GM19395 (cell line): ENCODE measurements around the gene PPP4R3A.
"Not testable (repeated sequence)": the region's sequence is repeated elsewhere in the genome, so short reads cannot be mapped to it uniquely, and the experiment has no call there.

ENCODE experiments used
- ATAC-seq: cut with Tn5 transposase; IDR thresholded peaks from one replicate; pipeline ENCODE4 v1.9.1; 2021; ENCODE audit warnings: mild to moderate bottlenecking, moderate library complexity; ENCODE audit not compliant: unreplicated experiment

The PPP4R3A gene

GRCh38 chr14:91444335-91445020 lies 65.6 kb downstream of the PPP4R3A start:
- peak; percentile 50 for ATAC-seq

- no peak for ATAC-seq
Measured at GRCh38 chr14:91439345-91439744, 70.8 kb downstream of the PPP4R3A start.

- ATAC-seq, result no peak
Measured at GRCh38 chr14:91438845-91439244, 71.3 kb downstream of the PPP4R3A start.

- not testable (repeated sequence) for ATAC-seq
Measured at GRCh38 chr14:91436266-91436665, 73.8 kb downstream of the PPP4R3A start.

- no peak for ATAC-seq
Measured at GRCh38 chr14:91429385-91429784, 80.7 kb downstream of the PPP4R3A start.

GRCh38 chr14:91428931-91429330 lies 81.2 kb downstream of the PPP4R3A start:
- not testable (repeated sequence) for ATAC-seq

GRCh38 chr14:91425531-91425944 lies 84.6 kb downstream of the PPP4R3A start:
- ATAC-seq, result not testable (repeated sequence)

GRCh38 chr14:91424813-91425530 lies 85.1 kb downstream of the PPP4R3A start:
- ATAC-seq, result no peak

- ATAC-seq, result no peak
Measured at GRCh38 chr14:91420686-91421085, 89.4 kb downstream of the PPP4R3A start.

- ATAC-seq, result no peak
Measured at GRCh38 chr14:91419451-91419850, 90.7 kb downstream of the PPP4R3A start.

GRCh38 chr14:91419044-91419397 lies 91.1 kb downstream of the PPP4R3A start:
- no peak for ATAC-seq

GRCh38 chr14:91418387-91419043 lies 91.6 kb downstream of the PPP4R3A start:
- no peak for ATAC-seq

GRCh38 chr14:91417983-91418386 lies 92.1 kb downstream of the PPP4R3A start:
- ATAC-seq, result peak; percentile 15

- peak; percentile 42 for ATAC-seq
Measured at GRCh38 chr14:91417120-91417982, 92.8 kb downstream of the PPP4R3A start, which contains the start of gene CCDC88C. TSS of gene CCDC88C (minus strand) at chr14:91417820. CDS start at chr14:91417690, 130 bp downstream.

GRCh38 chr14:91416744-91417119 lies 93.4 kb downstream of the PPP4R3A start:
- no peak for ATAC-seq

- peak; percentile 71 for ATAC-seq
Measured at GRCh38 chr14:91415794-91416743, 94.0 kb downstream of the PPP4R3A start.

- no peak for ATAC-seq
Measured at GRCh38 chr14:91414475-91414833, 95.7 kb downstream of the PPP4R3A start.

GRCh38 chr14:91413547-91414474 lies 96.3 kb downstream of the PPP4R3A start:
- ATAC-seq, result no peak

GRCh38 chr14:91412939-91413338 lies 97.2 kb downstream of the PPP4R3A start:
- no peak for ATAC-seq
